ENCODE results near the gene RIMKLA. TPM values are rescaled to one million over a fixed set of nuclear protein-coding genes. Genes with fewer than 3 reads are reported as not detected.

RIMKLA gene
- total and polyA plus RNA-seq, 2 of the 13 experiments (the other 11 are each of a cell fraction or from before 2014, with no cell fraction given): 2.5 to 3.8 TPM

GRCh38 chr1:42414551-42415496 lies 34.2 kb downstream of the RIMKLA start (continued):
- no peak for TF ChIP-seq RBFOX2 (IDR thresholded peaks at IDR 0.05; ENCODE audit: low read depth, low read length)

- no peaks in the 10 kb centered on the region for H3K4me1 ChIP-seq (ENCODE audit: insufficient read depth, low read length)
- DNase-seq (ENCODE audit: low spot score): no peak
- H2AFZ ChIP-seq (ENCODE audit: low read length): no peak overlapping the region
- ChIA-PET CTCF (ENCODE audit: low intra/inter-chr PET ratio, low total read pairs) (no interaction called here), POLR2A (no interaction called here)
- H3K4me3 ChIP-seq (replicated peaks in 1 of 3; ENCODE audit: insufficient read depth in 1 of 3, low read depth in 2 of 3, low read length in 3 of 3): no peak overlapping the region
- no peaks in the 10 kb centered on the region for H3K9me3 ChIP-seq (ENCODE audit: low read length)
- intact Hi-C loops (cut with micrococcal nuclease; ENCODE audit: unreplicated experiment): no loop called here
- in situ Hi-C loops (cut with HindIII; ENCODE audit: extremely low pct_ligation_motif_present, low pct_unique_long_range_greater_than_20kb): no loop called here
- no peaks in the 10 kb centered on the region; a peak in 1 of 5 replicates for H3K36me3 ChIP-seq (replicated peaks in 1 of 2; ENCODE audit: control insufficient read depth in 1 of 2, insufficient read depth in 2 of 2, low read length in 2 of 2)
- peaks cover 0 to 15% of the 10 kb centered on the region in 2 experiments; a peak in 1 of 5 replicates for H3K27me3 ChIP-seq (ENCODE audit: control insufficient read depth in 1 of 2, insufficient read depth in 2 of 2, low read length in 2 of 2)
- ATAC-seq: no peak
- no peak overlapping the region for H3K27ac ChIP-seq (ENCODE audit: extremely low read length, insufficient read depth, low read length)
- no peak overlapping the region for H3K4me2 ChIP-seq (ENCODE audit: low read depth, low read length)
- no TSS peak for BruUV-seq (replicated peaks)
- no peak overlapping the region for H3K9ac ChIP-seq (ENCODE audit: insufficient read depth, low read depth, low read length)
- H4K20me1 ChIP-seq (ENCODE audit: insufficient read depth, low read length): no peaks in the 10 kb centered on the region
- FAIRE-seq: no peak
- H3K79me2 ChIP-seq (ENCODE audit: insufficient read depth, low read length): no peaks in the 10 kb centered on the region
- WGBS (ENCODE audit: low lambda C conversion rate): 36% methylated on average over 3 of the region's 3 CpGs
- TF ChIP-seq ELK4 (CRISPR knock-in tag; IDR thresholded peaks at IDR 0.05; ENCODE audit: borderline replicate concordance): no peak
- no peak for TF ChIP-seq ZNF362 (CRISPR knock-in tag; IDR thresholded peaks at IDR 0.05; ENCODE audit: borderline replicate concordance)
- TF ChIP-seq PLRG1 (conservative IDR thresholded peaks at IDR 0.05): no peak
- no peak for TF ChIP-seq TFAP4 (IDR thresholded peaks at IDR 0.05; ENCODE audit: borderline replicate concordance, low read depth)
- no peak for TF ChIP-seq ZNF44 (CRISPR knock-in tag; IDR thresholded peaks at IDR 0.05)
- no peak for TF ChIP-seq ZNF724P (CRISPR knock-in tag; IDR thresholded peaks at IDR 0.05; ENCODE audit: borderline replicate concordance)
- TF ChIP-seq ZNF792 (CRISPR knock-in tag; IDR thresholded peaks at IDR 0.05): no peak
- TF ChIP-seq, protein P1, sequence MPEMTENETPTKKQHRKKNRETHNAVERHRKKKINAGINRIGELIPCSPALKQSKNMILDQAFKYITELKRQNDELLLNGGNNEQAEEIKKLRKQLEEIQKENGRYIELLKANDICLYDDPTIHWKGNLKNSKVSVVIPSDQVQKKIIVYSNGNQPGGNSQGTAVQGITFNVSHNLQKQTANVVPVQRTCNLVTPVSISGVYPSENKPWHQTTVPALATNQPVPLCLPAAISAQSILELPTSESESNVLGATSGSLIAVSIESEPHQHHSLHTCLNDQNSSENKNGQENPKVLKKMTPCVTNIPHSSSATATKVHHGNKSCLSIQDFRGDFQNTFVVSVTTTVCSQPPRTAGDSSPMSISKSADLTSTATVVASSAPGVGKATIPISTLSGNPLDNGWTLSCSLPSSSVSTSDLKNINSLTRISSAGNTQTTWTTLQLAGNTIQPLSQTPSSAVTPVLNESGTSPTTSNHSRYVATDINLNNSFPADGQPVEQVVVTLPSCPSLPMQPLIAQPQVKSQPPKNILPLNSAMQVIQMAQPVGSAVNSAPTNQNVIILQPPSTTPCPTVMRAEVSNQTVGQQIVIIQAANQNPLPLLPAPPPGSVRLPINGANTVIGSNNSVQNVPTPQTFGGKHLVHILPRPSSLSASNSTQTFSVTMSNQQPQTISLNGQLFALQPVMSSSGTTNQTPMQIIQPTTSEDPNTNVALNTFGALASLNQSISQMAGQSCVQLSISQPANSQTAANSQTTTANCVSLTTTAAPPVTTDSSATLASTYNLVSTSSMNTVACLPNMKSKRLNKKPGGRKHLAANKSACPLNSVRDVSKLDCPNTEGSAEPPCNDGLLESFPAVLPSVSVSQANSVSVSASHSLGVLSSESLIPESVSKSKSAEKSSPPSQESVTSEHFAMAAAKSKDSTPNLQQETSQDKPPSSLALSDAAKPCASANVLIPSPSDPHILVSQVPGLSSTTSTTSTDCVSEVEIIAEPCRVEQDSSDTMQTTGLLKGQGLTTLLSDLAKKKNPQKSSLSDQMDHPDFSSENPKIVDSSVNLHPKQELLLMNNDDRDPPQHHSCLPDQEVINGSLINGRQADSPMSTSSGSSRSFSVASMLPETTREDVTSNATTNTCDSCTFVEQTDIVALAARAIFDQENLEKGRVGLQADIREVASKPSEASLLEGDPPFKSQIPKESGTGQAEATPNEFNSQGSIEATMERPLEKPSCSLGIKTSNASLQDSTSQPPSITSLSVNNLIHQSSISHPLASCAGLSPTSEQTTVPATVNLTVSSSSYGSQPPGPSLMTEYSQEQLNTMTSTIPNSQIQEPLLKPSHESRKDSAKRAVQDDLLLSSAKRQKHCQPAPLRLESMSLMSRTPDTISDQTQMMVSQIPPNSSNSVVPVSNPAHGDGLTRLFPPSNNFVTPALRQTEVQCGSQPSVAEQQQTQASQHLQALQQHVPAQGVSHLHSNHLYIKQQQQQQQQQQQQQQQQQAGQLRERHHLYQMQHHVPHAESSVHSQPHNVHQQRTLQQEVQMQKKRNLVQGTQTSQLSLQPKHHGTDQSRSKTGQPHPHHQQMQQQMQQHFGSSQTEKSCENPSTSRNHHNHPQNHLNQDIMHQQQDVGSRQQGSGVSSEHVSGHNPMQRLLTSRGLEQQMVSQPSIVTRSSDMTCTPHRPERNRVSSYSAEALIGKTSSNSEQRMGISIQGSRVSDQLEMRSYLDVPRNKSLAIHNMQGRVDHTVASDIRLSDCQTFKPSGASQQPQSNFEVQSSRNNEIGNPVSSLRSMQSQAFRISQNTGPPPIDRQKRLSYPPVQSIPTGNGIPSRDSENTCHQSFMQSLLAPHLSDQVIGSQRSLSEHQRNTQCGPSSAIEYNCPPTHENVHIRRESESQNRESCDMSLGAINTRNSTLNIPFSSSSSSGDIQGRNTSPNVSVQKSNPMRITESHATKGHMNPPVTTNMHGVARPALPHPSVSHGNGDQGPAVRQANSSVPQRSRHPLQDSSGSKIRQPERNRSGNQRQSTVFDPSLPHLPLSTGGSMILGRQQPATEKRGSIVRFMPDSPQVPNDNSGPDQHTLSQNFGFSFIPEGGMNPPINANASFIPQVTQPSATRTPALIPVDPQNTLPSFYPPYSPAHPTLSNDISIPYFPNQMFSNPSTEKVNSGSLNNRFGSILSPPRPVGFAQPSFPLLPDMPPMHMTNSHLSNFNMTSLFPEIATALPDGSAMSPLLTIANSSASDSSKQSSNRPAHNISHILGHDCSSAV (CRISPR knock-in tag; IDR thresholded peaks at IDR 0.05; ENCODE audit: borderline replicate concordance): no peak
- TF ChIP-seq EEA1 (CRISPR knock-in tag; IDR thresholded peaks at IDR 0.05; ENCODE audit: borderline replicate concordance): no peak
These were observed 36.6 kb downstream of the RIMKLA start for GRCh38 chr1:42417166-42417565.

Measured in HepG2 (cell line).